Sigmoid colon (tissue), 7 donors: Measurements from ENCODE around the gene DLG1. TPM values are rescaled to one million over a fixed set of nuclear protein-coding genes. Genes with fewer than 3 reads are reported as not detected.

ENCODE experiments used
- DNase-seq: peaks from one replicate; pipeline ENCODE4 v3.0.0-alpha.2; 2019
- H3K27ac ChIP-seq, 4 donors: fragments of 200-600 bp; sonication (generic); one replicate each; pipeline ENCODE4 v1.5.1; 2016 to 2019; ENCODE audit warnings: mild to moderate bottlenecking in 1 of 4
- H3K27me3 ChIP-seq, 3 donors: fragments of 200-600 bp; sonication (generic); one replicate each; pipeline ENCODE4 v1.5.1; 2019; ENCODE audit warnings: mild to moderate bottlenecking in 1 of 3
- H3K36me3 ChIP-seq, 4 donors: fragments of 200-600 bp; sonication (generic); one replicate each; pipeline ENCODE4 v1.5.1; 2016 to 2019
- H3K4me1 ChIP-seq, 4 donors: fragments of 200-600 bp; sonication (generic); one replicate each; pipeline ENCODE4 v1.5.1; 2017 to 2019
- H3K4me3 ChIP-seq, 4 donors: fragments of 200-600 bp; sonication (generic); one replicate each; pipeline ENCODE4 v1.5.1; 2017 to 2019; ENCODE audit warnings: mild to moderate bottlenecking in 2 of 4, moderate library complexity in 1 of 4
- H3K9me3 ChIP-seq, 4 donors: fragments of 200-600 bp in 3 of 4; sonication (generic) in 3 of 4; one replicate each; pipeline versions ENCODE4 v1.5.1 to v1.6.1; 2013 to 2019
- EP300 ChIP-seq, 4 donors: sonication (generic); formaldehyde crosslinking; IDR thresholded peaks; one replicate each; pipeline ENCODE4 v1.6.1; 2017; ENCODE audit warnings: antibody characterized with exemption in 4 of 4
- POLR2A ChIP-seq, 2 donors: fragments of 450-650 bp; IDR thresholded peaks; one replicate each; pipeline ENCODE4 v1.6.1; 2016; ENCODE audit warnings: antibody characterized with exemption in 2 of 2, mild to moderate bottlenecking in 2 of 2, moderate library complexity in 2 of 2
- POLR2AphosphoS5 ChIP-seq, 4 donors: sonication (generic); formaldehyde crosslinking; IDR thresholded peaks; one replicate each; pipeline ENCODE4 v1.6.1; 2017; ENCODE audit warnings: antibody characterized with exemption in 4 of 4
- WGBS, 2 donors: extraction: QIAGEN DNeasy Blood & Tissue Kit; methylation state at CpG; one replicate each; pipeline ENCODE4 v1.1.7; 2013; 5-methylcytosine and 5-hydroxymethylcytosine counted together
- intact Hi-C: fragments of 100-400 bp; cut with DNase I; formaldehyde crosslinking; loops from one replicate; pipeline ENCODE4 v1.15.1; 2023
- polyA plus RNA-seq, 3 donors: library from polyadenylated mRNA; stranded (reverse); fragments of 200-250 nt; gene quantifications; one replicate each; pipeline ENCODE4 v1.2.3, GENCODE V29; 2013
- total RNA-seq, 4 donors: library from RNA; depleted of rRNA; stranded (reverse); fragments of >200 nt; gene quantifications; one replicate each; pipeline ENCODE4 v1.1.0, GENCODE V29; 2016
- TF ChIP-seq, protein P1 (sequence below), 4 experiments: fragments of 450-650 bp in 3 of 4; fragments of 200-600 bp in 1 of 4; IDR thresholded peaks; one replicate each; pipeline ENCODE4 v1.5.1; 2016 to 2019; ENCODE audit warnings: antibody characterized with exemption in 4 of 4, mild to moderate bottlenecking in 3 of 4, moderate library complexity in 2 of 4
- donor health status: healthy with polysubstance abuse.
- donor health status: Bipolar disorder and iron deficiency.
- donor health status: healthy.

DLG1 gene
- total and polyA plus RNA-seq, 7 donors: 30.6 to 83.7 (median 64.3) TPM

DNA sequence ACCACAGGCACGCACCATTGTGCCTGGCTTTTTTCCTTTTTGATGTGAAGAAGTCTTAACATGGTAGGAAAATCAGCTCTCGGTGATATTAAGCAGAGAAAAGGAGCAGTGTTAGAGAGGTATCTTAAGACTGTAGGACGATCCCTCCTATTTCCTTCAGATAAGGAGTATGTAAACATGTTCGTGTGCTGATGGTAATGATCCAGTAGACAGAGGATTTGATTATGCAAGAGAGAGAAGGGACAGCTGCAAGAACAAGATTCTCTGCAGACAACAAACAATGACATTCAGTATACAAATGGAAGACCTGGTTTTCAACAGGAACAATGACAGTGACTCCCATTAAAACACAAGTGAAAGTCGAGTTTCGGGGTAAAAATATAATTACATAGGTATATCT is 173.7 kb downstream of the DLG1 start:
- no peak for DNase-seq
- no peaks in the 10 kb centered on the region for H3K4me1 ChIP-seq
- H3K27me3 ChIP-seq: no peaks in the 10 kb centered on the region
- no peak overlapping the region for H3K4me3 ChIP-seq
- 71 to 83% methylated on average over 6 of the region's 6 CpGs for WGBS, 2 donors
- intact Hi-C loops: no loop called here
- H3K27ac ChIP-seq: no peak overlapping the region
- peaks cover 3 to 23% (median 4%) of the 10 kb centered on the region in 4 donors for H3K36me3 ChIP-seq
- TF ChIP-seq, protein P1, sequence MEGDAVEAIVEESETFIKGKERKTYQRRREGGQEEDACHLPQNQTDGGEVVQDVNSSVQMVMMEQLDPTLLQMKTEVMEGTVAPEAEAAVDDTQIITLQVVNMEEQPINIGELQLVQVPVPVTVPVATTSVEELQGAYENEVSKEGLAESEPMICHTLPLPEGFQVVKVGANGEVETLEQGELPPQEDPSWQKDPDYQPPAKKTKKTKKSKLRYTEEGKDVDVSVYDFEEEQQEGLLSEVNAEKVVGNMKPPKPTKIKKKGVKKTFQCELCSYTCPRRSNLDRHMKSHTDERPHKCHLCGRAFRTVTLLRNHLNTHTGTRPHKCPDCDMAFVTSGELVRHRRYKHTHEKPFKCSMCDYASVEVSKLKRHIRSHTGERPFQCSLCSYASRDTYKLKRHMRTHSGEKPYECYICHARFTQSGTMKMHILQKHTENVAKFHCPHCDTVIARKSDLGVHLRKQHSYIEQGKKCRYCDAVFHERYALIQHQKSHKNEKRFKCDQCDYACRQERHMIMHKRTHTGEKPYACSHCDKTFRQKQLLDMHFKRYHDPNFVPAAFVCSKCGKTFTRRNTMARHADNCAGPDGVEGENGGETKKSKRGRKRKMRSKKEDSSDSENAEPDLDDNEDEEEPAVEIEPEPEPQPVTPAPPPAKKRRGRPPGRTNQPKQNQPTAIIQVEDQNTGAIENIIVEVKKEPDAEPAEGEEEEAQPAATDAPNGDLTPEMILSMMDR (IDR thresholded peaks at IDR 0.05): no peak
- TF ChIP-seq POLR2AphosphoS5 (IDR thresholded peaks at IDR 0.05) (no peak), POLR2A (IDR thresholded peaks at IDR 0.05) (no peak), EP300 (IDR thresholded peaks at IDR 0.05) (no peak)
- H3K9me3 ChIP-seq: no peaks in the 10 kb centered on the region

DNA sequence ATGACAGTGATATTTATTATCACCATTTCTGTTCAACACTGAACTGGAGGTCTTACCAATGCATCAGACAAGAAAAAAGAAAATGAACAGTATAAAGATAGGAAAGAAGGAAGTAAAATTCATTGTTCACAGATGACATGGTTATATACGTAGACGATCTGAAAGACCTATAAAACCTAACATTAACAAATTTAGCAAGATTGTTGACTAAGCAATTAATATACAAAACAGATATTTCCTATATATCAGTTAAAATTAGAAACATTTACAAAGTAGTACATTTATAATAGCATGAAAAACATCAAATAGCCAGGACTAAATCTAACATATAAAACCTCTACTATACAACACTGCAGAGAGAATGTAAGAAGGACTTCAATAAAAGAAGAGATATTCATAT is 176.0 kb downstream of the DLG1 start:
- Histone ChIP-seq H3K36me3 (peaks cover 0 to 19% (median 2%) of the 10 kb centered on the region in 4 donors), H3K9me3 (no peaks in the 10 kb centered on the region), H3K27ac (no peak overlapping the region), H3K4me1 (no peaks in the 10 kb centered on the region), H3K27me3 (no peaks in the 10 kb centered on the region), H3K4me3 (no peak overlapping the region)
- DNase-seq: no peak
- TF ChIP-seq POLR2AphosphoS5 (IDR thresholded peaks at IDR 0.05) (no peak), EP300 (IDR thresholded peaks at IDR 0.05) (no peak), POLR2A (IDR thresholded peaks at IDR 0.05) (no peak)
- TF ChIP-seq, protein P1 (IDR thresholded peaks at IDR 0.05): no peak
- intact Hi-C loops: no loop called here
- 44 to 47% methylated on average over 2 of the region's 2 CpGs for WGBS, 2 donors

DNA sequence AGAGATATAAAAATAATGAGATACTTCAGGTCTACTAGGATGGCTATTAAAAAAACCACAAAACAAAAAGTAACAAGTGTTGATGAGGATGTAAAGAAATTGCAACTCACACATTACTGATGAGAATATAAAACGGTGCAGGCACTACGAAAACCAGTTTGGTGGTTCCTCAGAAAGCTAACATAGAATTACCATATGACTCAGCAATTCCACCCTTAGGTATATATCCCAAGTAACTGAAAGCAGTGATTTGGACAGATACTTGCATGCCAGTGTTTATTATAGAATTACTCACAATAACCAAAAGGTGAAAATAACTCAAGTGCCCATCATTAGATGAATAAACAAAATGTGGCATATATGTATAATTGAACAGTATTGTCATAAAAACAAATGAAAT is 181.3 kb downstream of the DLG1 start:
- Histone ChIP-seq H3K4me3 (no peak overlapping the region), H3K4me1 (no peaks in the 10 kb centered on the region), H3K27ac (no peak overlapping the region), H3K9me3 (no peaks in the 10 kb centered on the region), H3K36me3 (peaks cover 0 to 39% (median 0%) of the 10 kb centered on the region in 4 donors), H3K27me3 (no peaks in the 10 kb centered on the region)
- no peak for DNase-seq
- intact Hi-C loops: no loop called here
- 68 to 73% methylated on average over 2 of the region's 2 CpGs for WGBS, 2 donors
- TF ChIP-seq, protein P1 (IDR thresholded peaks at IDR 0.05): no peak
- no peak for TF ChIP-seq POLR2AphosphoS5 (IDR thresholded peaks at IDR 0.05)
- no peak for TF ChIP-seq EP300 (IDR thresholded peaks at IDR 0.05)
- no peak for TF ChIP-seq POLR2A (IDR thresholded peaks at IDR 0.05)

DNA sequence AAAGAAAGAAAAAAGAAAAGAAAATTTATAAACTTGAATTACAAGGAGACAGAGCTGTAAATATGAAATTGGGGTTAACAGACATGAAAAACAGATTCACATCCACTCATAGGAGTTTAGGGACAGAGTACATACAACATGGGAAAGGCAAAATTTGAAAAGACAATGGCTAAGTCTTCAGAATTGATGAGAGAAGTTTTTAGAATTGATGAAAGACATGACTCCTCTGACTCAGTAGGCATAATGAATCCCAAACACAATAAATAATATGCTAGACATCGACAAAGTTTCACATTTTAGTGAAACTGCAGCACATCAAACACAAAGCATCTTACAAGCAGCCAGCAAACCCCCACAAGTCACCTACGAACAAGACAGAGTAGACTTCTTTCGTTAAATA is 184.4 kb downstream of the DLG1 start:
- Histone ChIP-seq H3K27me3 (no peaks in the 10 kb centered on the region), H3K36me3 (peaks cover 0 to 63% (median 0%) of the 10 kb centered on the region in 4 donors)
- 95 to 98% methylated on average over 3 of the region's 3 CpGs for WGBS, 2 donors

More for the DNA sequence above, 184.4 kb downstream of the DLG1 start:
- no peaks in the 10 kb centered on the region for H3K4me1 ChIP-seq
- TF ChIP-seq, protein P1 (IDR thresholded peaks at IDR 0.05): no peak
- TF ChIP-seq EP300 (IDR thresholded peaks at IDR 0.05) (no peak), POLR2AphosphoS5 (IDR thresholded peaks at IDR 0.05) (no peak), POLR2A (IDR thresholded peaks at IDR 0.05) (no peak)
- DNase-seq: no peak
- no peak overlapping the region for H3K27ac ChIP-seq
- H3K9me3 ChIP-seq: no peaks in the 10 kb centered on the region
- H3K4me3 ChIP-seq: no peak overlapping the region
- intact Hi-C loops: no loop called here
